ENCODE data around the gene ACP7. TPM values are rescaled to one million over a fixed set of nuclear protein-coding genes. Genes with fewer than 3 reads are reported as not detected.

The ACP7 gene
- total and polyA plus RNA-seq, 2 of the 8 experiments (the other 6 are each of a cell fraction or from before 2014, with no cell fraction given), result 0.27 to 0.50 TPM

GRCh38 chr19:39057615-39058014, 26.6 kb upstream of the ACP7 start:
- ChIA-PET CTCF (ENCODE audit: partially characterized antibody) (no interaction called here), POLR2A (ENCODE audit: partially characterized antibody) (interaction anchor here (0.6 kb wide), 1 partner anchor 1740 kb away, joined by 3 read pairs; no protein-coding TSS in a partner anchor)
- WGBS, 2 experiments (ENCODE audit: extremely low coverage in 1 of 2, insufficient coverage in 1 of 2, insufficient read length in 1 of 2, insufficient replicate concordance in 2 of 2, low coverage in 1 of 2, low lambda C conversion rate in 2 of 2, missing lambda C conversion rate in 1 of 2), result 100% methylated on average over 3 of the region's 3 CpGs; no CpG with 5 or more reads in 1 of the 2 experiments
- Histone ChIP-seq H2BK12ac (ENCODE audit: low read depth, low read length) (no peak overlapping the region), H3K23me2 (ENCODE audit: low read depth, low read length) (no peaks in the 10 kb centered on the region; the same call in 1 of the 2 replicates), H3K23ac (ENCODE audit: insufficient read length) (no peak overlapping the region), H4K20me1 (replicated peaks in 1 of 2; ENCODE audit: control insufficient read depth in 1 of 2, insufficient read depth in 2 of 2, low read length in 2 of 2) (no peaks in the 10 kb centered on the region), H3K79me2 (ENCODE audit: control insufficient read depth in 1 of 2, insufficient read depth in 2 of 2, low read length in 2 of 2) (no peaks in the 10 kb centered on the region), H3K9me3 (ENCODE audit: insufficient read depth in 2 of 2, low read depth in 1 of 2, low read length in 1 of 2) (no peaks in the 10 kb centered on the region), H3K4me3 (ENCODE audit: extremely low read depth in 1 of 4, insufficient read depth in 2 of 4, low read depth in 3 of 4, low read length in 4 of 4) (no peak overlapping the region), H3K4me2 (ENCODE audit: insufficient read depth in 1 of 2, low read depth in 2 of 2, low read length in 2 of 2) (no peak overlapping the region), H2BK20ac (ENCODE audit: low read length) (no peak overlapping the region), H3K18ac (ENCODE audit: extremely low read depth, low read length) (no peak overlapping the region), H2BK15ac (ENCODE audit: low read length) (peak overlapping the region; percentile 72; the same call in 1 of the 2 replicates), H3K4ac (replicated peaks; ENCODE audit: insufficient read length, low read depth, low read length) (no peak overlapping the region), H3K27ac (ENCODE audit: low read depth, low read length) (no peak overlapping the region), H3K56ac (replicated peaks; ENCODE audit: insufficient read length, low read depth, low read length) (no peak overlapping the region), H3K36me3 (ENCODE audit: control insufficient read depth in 2 of 4, insufficient read depth in 4 of 4, low read length in 3 of 4) (no peaks in the 10 kb centered on the region), H2AFZ (ENCODE audit: low read length) (no peak overlapping the region; the same call in 1 of the 2 replicates), H3K9ac (replicated peaks in 1 of 4; ENCODE audit: extremely low read depth in 1 of 4, low read depth in 3 of 4, low read length in 3 of 4) (no peak overlapping the region), H4K91ac (replicated peaks; ENCODE audit: insufficient read length, low read length) (no peak overlapping the region), H3K27me3 (replicated peaks in 1 of 4; ENCODE audit: control insufficient read depth in 3 of 4, extremely low read depth in 1 of 4, insufficient read depth in 3 of 4, low read length in 3 of 4) (no peaks in the 10 kb centered on the region), H2BK120ac (replicated peaks; ENCODE audit: low read depth, low read length) (no peak overlapping the region), H4K5ac (ENCODE audit: insufficient read length, low read depth, low read length) (no peak overlapping the region), H3K79me1 (ENCODE audit: low read depth, low read length) (no peaks in the 10 kb centered on the region), H2BK5ac (ENCODE audit: low read depth, low read length) (no peak overlapping the region), H3K4me1 (replicated peaks in 1 of 4; ENCODE audit: control insufficient read depth in 3 of 4, insufficient read depth in 4 of 4, low read length in 3 of 4) (no peaks in the 10 kb centered on the region), H3K14ac (ENCODE audit: insufficient read length) (no peak overlapping the region), H2AK5ac (ENCODE audit: low read depth, low read length) (no peak overlapping the region), H4K8ac (ENCODE audit: extremely low read depth, insufficient read depth, low read length) (no peak overlapping the region)
- TF ChIP-seq EGR1 (IDR thresholded peaks at IDR 0.05; ENCODE audit: borderline replicate concordance, low read depth, low read length) (no peak), KDM4A (IDR thresholded peaks at IDR 0.05; ENCODE audit: low read depth, low read length, severe bottlenecking) (no peak), CEBPB (IDR thresholded peaks at IDR 0.05; ENCODE audit: low read depth, low read length) (no peak), SUZ12 (IDR thresholded peaks at IDR 0.05; ENCODE audit: low read length) (no peak), RFX5 (IDR thresholded peaks at IDR 0.05; ENCODE audit: borderline replicate concordance, low read depth, low read length) (no peak)
- FAIRE-seq, result no peak
- no peak for DNase-seq (ENCODE audit: low read depth in 1 of 2, low spot score in 2 of 2)
